GM18873 (cell line): ENCODE data around the gene DDX56.
"Not testable (repeated sequence)": the region's sequence is repeated elsewhere in the genome, so short reads cannot be mapped to it uniquely, and the experiment has no call there.

Source experiments
- ATAC-seq: cut with Tn5 transposase; IDR thresholded peaks from one replicate; pipeline ENCODE4 v1.9.1; 2021; ENCODE audit warnings: mild to moderate bottlenecking, moderate library complexity, moderate number of reproducible peaks; ENCODE audit not compliant: unreplicated experiment, low FRiP score

The DDX56 gene

GRCh38 chr7:44564606-44565005 lies 9.1 kb downstream of the DDX56 start:
- no peak for ATAC-seq

GRCh38 chr7:44563171-44563679 lies 10.5 kb downstream of the DDX56 start:
- no peak for ATAC-seq

GRCh38 chr7:44562622-44562962 lies 11.1 kb downstream of the DDX56 start:
- ATAC-seq: not testable (repeated sequence)

- no peak for ATAC-seq
Observed at GRCh38 chr7:44561962-44562621, 11.6 kb downstream of the DDX56 start.

- ATAC-seq: no peak
Observed at GRCh38 chr7:44561481-44561880, 12.2 kb downstream of the DDX56 start.

GRCh38 chr7:44559485-44559884 lies 14.2 kb downstream of the DDX56 start:
- ATAC-seq: no peak

- ATAC-seq: no peak
Observed at GRCh38 chr7:44557485-44557884, 16.2 kb downstream of the DDX56 start.

- no peak for ATAC-seq
Observed at GRCh38 chr7:44555350-44555749, 18.4 kb downstream of the DDX56 start.

- ATAC-seq: not testable (repeated sequence)
Observed at GRCh38 chr7:44552473-44553005, 21.2 kb downstream of the DDX56 start.

GRCh38 chr7:44549457-44549856 lies 24.3 kb downstream of the DDX56 start:
- no peak for ATAC-seq

GRCh38 chr7:44548893-44549292 lies 24.8 kb downstream of the DDX56 start:
- ATAC-seq: no peak

GRCh38 chr7:44547536-44548231 lies 26.0 kb downstream of the DDX56 start:
- no peak for ATAC-seq

GRCh38 chr7:44541876-44542610 lies 31.7 kb downstream of the DDX56 start:
- ATAC-seq: no peak

GRCh38 chr7:44541028-44541869 lies 32.5 kb downstream of the DDX56 start, which contains the start of gene NPC1L1:
NPC1L1 (minus strand) TSS chr7:44541330; CDS start chr7:44541259, 71 bp downstream.
- ATAC-seq: no peak

- no peak for ATAC-seq
Observed at GRCh38 chr7:44540592-44541027, 33.1 kb downstream of the DDX56 start.

- no peak for ATAC-seq
Observed at GRCh38 chr7:44539669-44540506, 33.8 kb downstream of the DDX56 start.

GRCh38 chr7:44538798-44539668 lies 34.7 kb downstream of the DDX56 start:
- ATAC-seq: no peak

GRCh38 chr7:44538093-44538797 lies 35.5 kb downstream of the DDX56 start:
- ATAC-seq: no peak
